HG03354 (cell line): ENCODE data around the gene SLC22A6.

Experiments
- ATAC-seq: cut with Tn5 transposase; IDR thresholded peaks from one replicate; pipeline ENCODE4 v1.9.1; 2021; ENCODE audit warnings: mild to moderate bottlenecking; ENCODE audit not compliant: unreplicated experiment, poor library complexity, severe bottlenecking

SLC22A6 gene

DNA sequence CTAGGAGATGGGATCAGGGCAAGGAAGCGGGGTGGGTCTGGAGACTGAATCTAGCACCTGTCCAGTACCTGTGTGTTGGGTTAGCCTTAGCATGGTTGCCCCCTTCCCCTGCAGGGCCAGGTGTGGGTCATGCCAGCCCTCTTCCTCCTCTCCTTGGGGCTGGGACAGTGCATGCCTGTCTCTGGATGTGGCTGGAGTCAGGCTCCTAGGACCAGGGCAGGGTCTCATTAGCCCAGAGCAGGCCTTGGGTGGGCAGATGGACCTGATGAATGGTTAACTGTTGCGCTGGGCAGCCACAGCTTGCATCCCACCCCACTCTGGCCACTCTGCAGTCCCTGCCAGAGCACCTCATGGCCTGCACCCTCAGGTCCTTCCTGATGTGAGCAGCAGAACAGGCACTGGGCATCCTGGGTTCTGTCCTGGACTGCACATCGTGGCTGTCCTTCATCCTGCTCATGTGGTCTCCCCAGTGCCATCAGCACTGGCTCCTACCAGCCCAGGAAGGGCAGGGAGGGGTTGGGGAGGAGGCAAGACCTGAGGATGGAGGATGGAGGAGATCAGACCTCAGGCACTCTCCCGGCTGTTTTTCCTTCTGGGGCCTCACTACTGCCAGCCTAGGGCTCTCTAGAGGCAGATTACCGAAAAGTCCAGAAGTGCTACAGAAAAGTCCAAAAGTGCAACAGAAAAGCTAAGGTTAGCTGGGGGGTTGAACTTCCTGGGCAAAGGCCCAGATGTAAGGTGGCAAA, 50.8 kb downstream of the SLC22A6 start:
- ATAC-seq = no peak

DNA sequence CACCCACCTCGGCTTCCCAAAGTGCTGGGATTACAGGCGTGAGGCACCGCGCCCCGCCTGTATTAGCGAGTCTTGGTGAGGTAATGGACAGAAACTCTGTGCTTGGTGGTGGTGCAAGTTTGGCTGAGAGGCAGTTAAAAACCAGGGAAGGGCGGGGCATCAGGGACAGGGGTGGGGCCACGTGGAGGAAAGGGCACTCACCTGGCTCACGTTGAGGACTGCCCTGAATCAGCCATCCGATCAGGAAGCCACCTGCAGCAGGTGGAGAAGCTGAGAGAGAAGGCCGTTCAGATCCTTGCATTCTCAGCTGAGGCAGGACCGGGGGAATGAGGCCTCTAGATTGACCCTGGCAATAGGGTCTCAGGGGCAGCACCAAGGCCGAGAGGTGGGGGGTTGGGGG, 51.5 kb downstream of the SLC22A6 start:
- ATAC-seq = no peak

DNA sequence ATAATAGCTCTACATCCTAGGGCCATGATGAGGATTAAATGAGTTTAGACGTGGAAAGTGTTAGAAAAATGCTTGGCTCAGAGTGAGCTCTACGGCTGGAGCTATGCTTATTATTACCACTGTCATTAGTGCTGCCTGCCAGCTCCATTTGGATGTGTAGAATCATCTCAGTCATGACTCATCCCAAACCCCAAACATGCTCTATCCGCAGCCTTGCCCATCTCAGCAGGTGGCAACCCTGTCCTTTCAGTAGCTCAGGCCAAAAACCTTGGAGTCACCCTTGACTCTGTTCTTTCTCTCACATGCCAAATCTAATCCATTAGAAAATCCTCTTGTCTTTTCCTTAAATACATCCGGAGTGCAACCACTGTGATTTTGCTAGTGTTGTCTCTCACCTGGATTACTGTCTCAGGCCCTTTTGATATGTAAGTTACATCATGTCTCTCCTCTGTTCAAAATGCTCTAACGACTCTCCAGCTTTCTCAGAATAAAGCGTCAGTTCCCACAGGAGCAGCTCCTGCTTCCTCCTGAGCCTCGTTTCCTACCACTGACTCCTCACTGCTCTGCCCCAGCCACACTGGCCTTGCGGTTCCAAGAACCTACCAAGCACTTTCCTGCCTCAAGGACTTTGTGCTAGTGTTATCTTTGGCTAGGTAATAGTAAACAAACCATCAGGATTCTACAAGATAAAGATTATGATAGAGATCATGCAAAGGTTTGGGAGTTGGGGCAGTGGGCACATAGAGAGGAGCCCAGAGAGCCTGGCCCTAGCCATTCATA, 53.1 kb downstream of the SLC22A6 start:
- no peak for ATAC-seq

DNA sequence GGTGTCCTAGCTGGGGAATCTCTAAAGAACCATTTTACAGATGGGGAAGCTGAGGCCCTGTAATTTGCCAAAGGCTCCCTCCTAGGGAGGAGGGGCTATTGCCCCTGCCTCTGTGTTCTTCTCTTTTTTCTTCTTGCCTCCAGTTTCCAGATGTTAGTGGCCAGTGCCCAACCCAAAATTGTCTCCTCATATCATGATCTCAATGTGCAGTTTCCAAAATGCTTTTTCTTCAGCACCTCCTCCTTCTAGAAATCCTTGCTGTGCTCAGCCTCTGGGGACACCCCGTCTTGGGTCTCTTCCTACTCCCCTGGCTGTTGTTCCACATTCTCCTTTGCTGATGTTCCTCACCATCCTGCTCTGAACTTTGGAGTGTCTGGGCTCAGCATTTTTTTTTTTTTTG, 54.1 kb downstream of the SLC22A6 start:
- no peak for ATAC-seq

DNA sequence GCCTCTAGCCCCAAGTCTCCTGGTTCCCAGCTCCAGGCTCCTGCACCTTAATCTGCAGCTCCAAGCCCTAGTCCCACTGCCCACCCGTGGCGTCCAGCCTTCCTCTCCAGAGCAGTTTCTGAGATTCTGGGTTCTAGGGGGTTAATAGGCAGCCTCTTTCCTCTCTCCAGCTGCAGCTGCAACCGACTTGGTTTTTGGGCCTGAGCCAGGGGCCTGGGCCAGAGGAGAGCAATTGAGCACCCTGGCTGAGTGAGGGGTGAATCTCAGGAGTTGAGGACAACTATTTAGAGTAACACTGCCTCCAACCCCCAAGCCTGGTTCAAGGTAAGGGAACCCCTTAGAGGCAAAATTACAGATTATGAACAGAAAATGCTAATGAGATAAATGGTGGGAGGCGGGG, 54.6 kb downstream of the SLC22A6 start:
- ATAC-seq = no peak

DNA sequence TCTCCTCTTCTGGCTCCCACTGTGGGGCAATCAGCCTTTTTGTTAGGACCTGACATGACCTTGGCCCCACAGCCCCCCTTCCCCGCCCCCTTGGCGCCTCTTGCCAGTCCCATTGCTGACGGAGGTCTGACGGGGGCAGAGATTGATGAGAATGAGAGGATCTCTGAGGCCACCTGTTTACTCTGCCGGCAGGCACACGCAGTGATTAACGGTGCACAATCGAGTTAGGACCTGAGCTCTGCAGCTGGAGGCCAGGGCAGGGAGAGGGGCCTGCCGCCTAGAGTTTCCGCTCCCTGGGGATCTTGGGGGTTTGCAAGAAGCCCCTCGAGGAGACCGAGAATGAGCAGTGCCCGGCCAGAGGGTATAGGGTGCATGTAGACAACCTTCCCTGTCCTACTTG, 56.8 kb downstream of the SLC22A6 start:
- ATAC-seq = no peak

DNA sequence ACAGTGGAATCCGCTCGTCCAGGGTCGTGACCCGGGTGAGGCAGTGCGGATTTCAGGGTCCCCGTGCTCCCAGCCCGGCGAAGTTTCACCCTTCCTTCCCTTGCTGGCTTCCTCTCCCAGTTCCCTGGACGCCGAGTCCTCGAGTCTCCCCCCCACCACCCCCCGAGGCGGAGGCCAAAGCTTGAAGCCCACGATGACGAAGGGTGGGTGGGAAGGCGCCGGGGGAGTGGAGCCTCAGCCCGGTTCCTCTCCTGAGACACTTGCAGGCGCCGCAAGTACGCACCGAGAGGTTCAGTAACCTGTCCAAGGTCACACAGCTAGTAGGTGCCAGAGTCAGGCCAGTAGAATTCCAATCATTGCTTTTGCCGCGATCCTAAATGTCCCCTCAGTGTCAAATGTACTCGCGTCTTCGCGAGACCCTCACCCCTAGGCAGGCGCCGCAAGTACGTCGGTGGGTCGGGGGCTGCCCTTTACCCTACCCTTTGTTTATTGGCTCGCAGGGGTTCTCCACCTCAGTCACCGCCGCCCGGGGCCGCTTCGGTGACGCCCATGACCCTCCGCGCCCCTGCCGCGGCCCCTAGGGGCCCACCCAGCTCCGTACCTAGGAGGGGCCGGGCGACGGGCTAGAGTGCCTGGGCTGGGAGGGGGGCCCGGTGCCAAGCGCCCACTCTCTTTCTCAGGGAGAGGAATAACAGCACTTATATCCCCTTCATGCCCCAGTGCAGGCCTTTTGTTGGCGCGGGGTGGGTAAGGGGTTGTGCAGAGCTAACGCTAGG, 57.9 kb downstream of the SLC22A6 start:
- ATAC-seq = no peak
